Glutamatergic neuron (in vitro differentiated cells): Measurements from ENCODE around the gene KATNB1. TPM values are rescaled to one million over a fixed set of nuclear protein-coding genes. Genes with fewer than 3 reads are reported as not detected.
A peak's percentile ranks its signal among the peaks of the same experiment; 100 is the strongest.

ENCODE experiments used
- DNase-seq: peaks from one replicate; pipeline ENCODE4 v3.0.0; 2022
- H3K27ac Mint-ChIP-seq: one replicate; pipeline ENCODE4 v1.8.0; 2020; ENCODE audit warnings: mild to moderate bottlenecking, mixed read lengths, inconsistent platforms; ENCODE audit not compliant: unreplicated experiment
- H3K27me3 Mint-ChIP-seq: one replicate; pipeline ENCODE4 v1.8.0; 2020; ENCODE audit warnings: mild to moderate bottlenecking, moderate library complexity, mixed read lengths, inconsistent platforms; ENCODE audit not compliant: unreplicated experiment
- H3K36me3 Mint-ChIP-seq: one replicate; pipeline ENCODE4 v1.8.0; 2020; ENCODE audit warnings: mild to moderate bottlenecking, mixed read lengths, inconsistent platforms; ENCODE audit not compliant: unreplicated experiment
- H3K4me1 Mint-ChIP-seq: one replicate; pipeline ENCODE4 v1.8.0; 2020; ENCODE audit warnings: mild to moderate bottlenecking, low read depth, mixed read lengths, inconsistent platforms; ENCODE audit not compliant: unreplicated experiment
- H3K4me3 Mint-ChIP-seq: one replicate; pipeline ENCODE4 v1.8.0; 2020; ENCODE audit warnings: mild to moderate bottlenecking, mixed read lengths, inconsistent platforms; ENCODE audit not compliant: unreplicated experiment
- H3K9me3 Mint-ChIP-seq: one replicate; pipeline ENCODE4 v1.8.0; 2020; ENCODE audit warnings: mild to moderate bottlenecking, moderate library complexity, mixed read lengths, inconsistent platforms; ENCODE audit not compliant: unreplicated experiment
- total RNA-seq: library from RNA; stranded (reverse); fragmentation: NEBNext Ultra II Directional; extraction: Animal tissue kit (Norgen Biotek cat#: 25700); gene quantifications from one replicate; pipeline ENCODE4 v1.2.1, GENCODE V29; 2021; ENCODE audit not compliant: unreplicated experiment
- TF ChIP-seq, protein P1 (sequence below): fragments of 200-600 bp; sonication (generic); IDR thresholded peaks from one replicate; pipeline ENCODE4 v1.5.0; 2021; ENCODE audit not compliant: partially characterized antibody, unreplicated experiment

The KATNB1 gene
- total RNA-seq, 1 donor from 2014 or later = 74.4 TPM

DNA sequence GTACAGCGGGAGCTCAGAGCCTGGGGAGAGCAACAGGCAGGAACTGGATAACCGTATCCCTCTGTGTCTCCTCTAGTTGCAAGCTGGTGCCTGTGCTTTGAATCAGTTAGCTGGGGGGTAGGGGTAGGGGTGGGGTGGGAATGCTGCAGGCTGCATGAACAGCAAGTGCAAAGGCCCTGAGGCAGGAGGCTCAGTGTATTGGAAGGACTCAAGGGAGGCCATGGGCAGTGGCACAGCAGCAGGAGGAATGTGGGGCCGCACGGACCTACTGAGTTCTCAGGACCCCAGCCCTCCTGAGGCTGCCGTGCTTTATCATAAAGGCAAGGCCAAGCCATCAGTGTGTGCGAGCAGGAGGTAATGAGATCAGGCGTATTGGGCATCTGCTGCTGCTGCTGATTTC, 3.3 kb downstream of the KATNB1 start:
- H3K36me3 Mint-ChIP-seq = no peaks in the 10 kb centered on the region
- peaks cover 10% of the 10 kb centered on the region for H3K27me3 Mint-ChIP-seq
- no peak for DNase-seq
- peaks cover 37% of the 10 kb centered on the region for H3K4me1 Mint-ChIP-seq
- no peak overlapping the region for H3K27ac Mint-ChIP-seq
- TF ChIP-seq, protein P1, sequence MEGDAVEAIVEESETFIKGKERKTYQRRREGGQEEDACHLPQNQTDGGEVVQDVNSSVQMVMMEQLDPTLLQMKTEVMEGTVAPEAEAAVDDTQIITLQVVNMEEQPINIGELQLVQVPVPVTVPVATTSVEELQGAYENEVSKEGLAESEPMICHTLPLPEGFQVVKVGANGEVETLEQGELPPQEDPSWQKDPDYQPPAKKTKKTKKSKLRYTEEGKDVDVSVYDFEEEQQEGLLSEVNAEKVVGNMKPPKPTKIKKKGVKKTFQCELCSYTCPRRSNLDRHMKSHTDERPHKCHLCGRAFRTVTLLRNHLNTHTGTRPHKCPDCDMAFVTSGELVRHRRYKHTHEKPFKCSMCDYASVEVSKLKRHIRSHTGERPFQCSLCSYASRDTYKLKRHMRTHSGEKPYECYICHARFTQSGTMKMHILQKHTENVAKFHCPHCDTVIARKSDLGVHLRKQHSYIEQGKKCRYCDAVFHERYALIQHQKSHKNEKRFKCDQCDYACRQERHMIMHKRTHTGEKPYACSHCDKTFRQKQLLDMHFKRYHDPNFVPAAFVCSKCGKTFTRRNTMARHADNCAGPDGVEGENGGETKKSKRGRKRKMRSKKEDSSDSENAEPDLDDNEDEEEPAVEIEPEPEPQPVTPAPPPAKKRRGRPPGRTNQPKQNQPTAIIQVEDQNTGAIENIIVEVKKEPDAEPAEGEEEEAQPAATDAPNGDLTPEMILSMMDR = no peak
- peaks cover 7% of the 10 kb centered on the region for H3K9me3 Mint-ChIP-seq
- no peak overlapping the region for H3K4me3 Mint-ChIP-seq

DNA sequence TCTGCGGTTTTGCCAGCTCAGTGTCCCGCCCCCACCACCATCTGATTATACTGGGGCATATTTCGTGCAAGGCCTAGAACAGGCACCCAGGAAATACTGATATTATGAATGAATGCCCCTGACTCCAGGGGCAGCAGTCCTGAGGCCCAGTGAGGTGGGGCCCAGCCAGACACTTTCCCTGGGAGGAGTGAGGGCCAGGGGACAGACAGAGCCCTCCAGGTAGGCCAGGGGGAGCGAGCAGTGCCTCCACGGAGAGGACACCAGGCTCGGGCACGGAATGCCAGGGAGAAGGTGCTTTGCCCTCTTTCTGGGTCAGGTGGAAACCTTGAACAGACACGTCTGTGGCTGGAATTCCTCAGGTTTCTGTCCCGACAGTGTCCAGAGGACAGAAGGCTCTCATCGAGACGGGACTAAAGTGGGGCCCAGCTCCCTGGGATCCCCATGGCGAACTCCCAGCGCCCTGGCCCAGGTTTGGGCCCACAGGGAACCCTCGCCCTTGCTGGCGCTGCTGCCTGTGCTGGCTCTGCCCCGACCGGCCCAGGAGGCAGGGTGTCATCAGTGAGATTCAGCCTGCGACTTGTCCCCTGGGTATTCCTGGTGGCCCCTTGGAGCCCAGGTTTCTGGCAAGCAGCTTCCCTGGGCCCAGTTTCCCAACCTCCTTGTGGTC, 4.3 kb downstream of the KATNB1 start:
- DNase-seq = no peak
- Mint-ChIP-seq H3K27me3 (peaks cover 10% of the 10 kb centered on the region), H3K4me3 (no peak overlapping the region), H3K9me3 (peaks cover 7% of the 10 kb centered on the region), H3K4me1 (peaks cover 41% of the 10 kb centered on the region), H3K27ac (no peak overlapping the region), H3K36me3 (no peaks in the 10 kb centered on the region)
- TF ChIP-seq, protein P1 = no peak

DNA sequence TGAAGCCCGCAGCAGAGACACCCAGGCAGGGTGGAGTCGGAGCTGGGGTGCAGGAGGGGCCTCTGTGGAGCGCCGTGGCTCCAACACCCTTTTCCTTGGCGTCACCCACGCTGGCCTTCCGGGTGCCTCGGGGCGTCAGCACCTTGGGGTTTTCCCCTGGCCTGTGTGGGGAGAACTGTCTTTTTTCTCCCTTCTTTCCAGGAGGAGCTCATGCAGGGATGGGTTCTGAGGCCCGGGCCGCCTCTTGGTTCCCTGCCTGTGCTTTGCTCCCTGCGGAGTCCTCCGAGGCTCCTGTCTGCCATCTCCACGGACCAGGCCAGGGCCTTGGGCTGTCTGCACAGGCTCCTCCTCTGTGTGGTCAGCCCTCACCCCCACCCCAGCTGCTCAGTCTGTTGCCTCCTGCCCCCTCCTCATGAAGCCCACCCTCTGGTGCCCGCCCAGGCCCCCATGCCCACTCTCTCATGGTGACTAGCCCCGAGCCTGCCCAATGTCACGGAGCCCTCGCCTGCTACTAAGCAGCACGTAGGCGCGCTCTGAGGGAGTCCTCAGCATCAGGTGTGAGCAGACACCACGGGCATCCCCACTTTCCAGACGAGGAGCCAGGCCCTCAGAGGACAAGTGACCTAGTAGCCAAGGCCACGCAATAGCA, 5.0 kb downstream of the KATNB1 start:
- Mint-ChIP-seq H3K4me3 (no peak overlapping the region), H3K36me3 (no peaks in the 10 kb centered on the region), H3K4me1 (peaks cover 42% of the 10 kb centered on the region), H3K9me3 (peaks cover under 1% of the 10 kb centered on the region), H3K27ac (no peak overlapping the region), H3K27me3 (peaks cover 4% of the 10 kb centered on the region)
- TF ChIP-seq, protein P1 = no peak
- no peak for DNase-seq

DNA sequence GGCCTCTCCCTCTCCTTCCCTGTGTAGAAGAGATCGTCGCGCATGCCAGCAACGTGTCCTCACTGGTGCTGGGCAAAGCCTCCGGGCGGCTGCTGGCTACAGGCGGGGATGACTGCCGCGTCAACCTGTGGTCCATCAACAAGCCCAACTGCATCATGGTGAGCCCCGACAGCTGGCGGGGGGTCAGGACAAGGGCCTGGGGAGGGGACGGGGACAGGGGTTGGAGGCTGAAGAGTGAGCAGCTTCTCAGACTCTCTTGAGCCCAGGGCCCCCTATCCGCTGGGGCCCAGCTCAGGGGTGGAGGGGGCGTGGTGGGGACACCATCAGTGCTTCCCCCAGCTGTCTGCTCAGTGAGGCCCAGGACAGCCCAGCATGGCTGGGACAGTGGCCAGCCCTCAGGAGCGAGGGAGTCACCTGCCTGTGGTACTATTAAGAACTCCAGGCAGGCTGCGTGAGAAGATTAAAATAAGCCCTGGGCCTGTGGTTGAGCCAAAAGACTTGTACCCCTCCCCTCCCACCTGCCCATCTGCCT, 6.2 kb downstream of the KATNB1 start:
- Mint-ChIP-seq H3K27me3 (peaks cover 2% of the 10 kb centered on the region), H3K27ac (no peak overlapping the region), H3K9me3 (peaks cover 6% of the 10 kb centered on the region), H3K36me3 (no peaks in the 10 kb centered on the region), H3K4me3 (peak overlapping the region; percentile 16), H3K4me1 (peaks cover 48% of the 10 kb centered on the region)
- DNase-seq = no peak
- TF ChIP-seq, protein P1 = no peak

DNA sequence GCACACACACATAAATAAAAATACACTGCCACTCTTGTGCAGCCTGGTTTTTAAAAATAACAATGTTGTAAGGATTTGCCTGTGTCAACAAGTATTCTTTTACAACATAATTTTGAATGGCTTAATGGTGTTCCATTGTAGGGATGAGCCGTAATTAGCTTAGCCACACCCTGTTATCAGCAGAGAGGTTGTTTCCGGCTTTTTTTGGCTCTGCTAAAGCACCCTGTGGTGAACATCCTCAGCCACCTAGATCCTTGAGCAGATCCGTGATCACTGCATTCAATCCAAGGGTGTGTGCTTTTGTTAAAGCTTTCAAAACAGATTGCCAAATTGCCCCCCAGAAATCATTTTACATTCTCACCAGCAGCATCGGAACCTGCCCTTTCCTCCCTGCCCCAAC, 7.0 kb downstream of the KATNB1 start:
- H3K4me1 Mint-ChIP-seq = peaks cover 40% of the 10 kb centered on the region
- TF ChIP-seq, protein P1 = no peak
- H3K36me3 Mint-ChIP-seq = no peaks in the 10 kb centered on the region
- no peak overlapping the region for H3K27ac Mint-ChIP-seq
- H3K9me3 Mint-ChIP-seq = peaks cover 6% of the 10 kb centered on the region
- DNase-seq = no peak
- peak overlapping the region; percentile 34 for H3K4me3 Mint-ChIP-seq
- peaks cover 2% of the 10 kb centered on the region for H3K27me3 Mint-ChIP-seq
